Measurements from ENCODE around the gene NOL3. TPM values are rescaled to one million over a fixed set of nuclear protein-coding genes. Genes with fewer than 3 reads are reported as not detected.
A peak's percentile ranks its signal among the peaks of the same experiment; 100 is the strongest.

The NOL3 gene
- total and polyA plus RNA-seq, 2 of the 13 experiments (the other 11 are each of a cell fraction or from before 2014, with no cell fraction given) = 5.7 to 20.5 TPM

DNA sequence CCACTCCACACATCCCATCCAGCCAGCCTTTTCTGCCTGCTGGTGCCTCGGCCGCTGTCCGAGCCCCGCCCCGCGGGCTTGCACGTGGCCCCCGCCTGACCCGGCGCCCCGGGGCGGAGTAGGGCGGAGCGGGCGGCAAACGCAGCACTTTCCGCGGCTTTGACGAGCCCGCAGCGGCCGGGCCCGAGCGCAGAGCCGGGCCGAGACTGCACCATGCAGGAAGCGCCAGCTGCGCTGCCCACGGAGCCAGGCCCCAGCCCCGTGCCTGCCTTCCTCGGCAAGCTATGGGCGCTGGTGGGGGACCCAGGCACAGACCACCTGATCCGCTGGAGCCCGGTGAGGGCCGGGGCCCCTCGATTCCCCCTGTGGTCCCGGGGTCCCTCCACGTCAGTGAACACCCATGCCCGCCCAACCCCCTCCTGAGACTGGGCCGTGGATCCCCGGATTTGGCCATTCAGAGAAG lies 5.7 kb upstream of the NOL3 start, which contains the start of gene HSF4 (continued):
- TF ChIP-seq HNF4G (IDR thresholded peaks at IDR 0.05; ENCODE audit: borderline replicate concordance, low read depth, low read length) = no peak
- peak; percentile 70; the same call in 1 of the 2 replicates for TF ChIP-seq HNF4G (CRISPR knock-in tag; IDR thresholded peaks at IDR 0.05; ENCODE audit: borderline replicate concordance, low read depth)
- TF ChIP-seq ZNF709 (CRISPR knock-in tag; IDR thresholded peaks at IDR 0.05) = no peak; the same call in 1 of the 2 replicates
- TF ChIP-seq HNRNPK (IDR thresholded peaks at IDR 0.05; ENCODE audit: low read depth, low read length, poor library complexity, severe bottlenecking) = peak; percentile 100
- TF ChIP-seq, protein P1, sequence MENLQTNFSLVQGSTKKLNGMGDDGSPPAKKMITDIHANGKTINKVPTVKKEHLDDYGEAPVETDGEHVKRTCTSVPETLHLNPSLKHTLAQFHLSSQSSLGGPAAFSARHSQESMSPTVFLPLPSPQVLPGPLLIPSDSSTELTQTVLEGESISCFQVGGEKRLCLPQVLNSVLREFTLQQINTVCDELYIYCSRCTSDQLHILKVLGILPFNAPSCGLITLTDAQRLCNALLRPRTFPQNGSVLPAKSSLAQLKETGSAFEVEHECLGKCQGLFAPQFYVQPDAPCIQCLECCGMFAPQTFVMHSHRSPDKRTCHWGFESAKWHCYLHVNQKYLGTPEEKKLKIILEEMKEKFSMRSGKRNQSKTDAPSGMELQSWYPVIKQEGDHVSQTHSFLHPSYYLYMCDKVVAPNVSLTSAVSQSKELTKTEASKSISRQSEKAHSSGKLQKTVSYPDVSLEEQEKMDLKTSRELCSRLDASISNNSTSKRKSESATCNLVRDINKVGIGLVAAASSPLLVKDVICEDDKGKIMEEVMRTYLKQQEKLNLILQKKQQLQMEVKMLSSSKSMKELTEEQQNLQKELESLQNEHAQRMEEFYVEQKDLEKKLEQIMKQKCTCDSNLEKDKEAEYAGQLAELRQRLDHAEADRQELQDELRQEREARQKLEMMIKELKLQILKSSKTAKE (CRISPR knock-in tag; IDR thresholded peaks at IDR 0.05; ENCODE audit: borderline replicate concordance) = peak; percentile 87
- 0 out of 2 replicates have a peak, but pooled peaks have one; percentile 47 for TF ChIP-seq ZSCAN31 (CRISPR knock-in tag; IDR thresholded peaks at IDR 0.05; ENCODE audit: low read depth)
- TF ChIP-seq JDP2 (CRISPR knock-in tag; IDR thresholded peaks at IDR 0.05; ENCODE audit: borderline replicate concordance) = 0 out of 2 replicates have a peak, but pooled peaks have one; percentile 44
- peak; percentile 98 for TF ChIP-seq ZSCAN21 (CRISPR knock-in tag; IDR thresholded peaks at IDR 0.05; ENCODE audit: borderline replicate concordance)
- no peak for TF ChIP-seq MAFF (IDR thresholded peaks at IDR 0.05; ENCODE audit: low read depth, low read length)
- peak; percentile 69 for TF ChIP-seq POGZ (CRISPR knock-in tag; IDR thresholded peaks at IDR 0.05)
- 0 out of 2 replicates have a peak, but pooled peaks have one; percentile 63 for TF ChIP-seq SMAD1 (CRISPR knock-in tag; IDR thresholded peaks at IDR 0.05; ENCODE audit: borderline replicate concordance, low read depth)
- TF ChIP-seq, protein P2, sequence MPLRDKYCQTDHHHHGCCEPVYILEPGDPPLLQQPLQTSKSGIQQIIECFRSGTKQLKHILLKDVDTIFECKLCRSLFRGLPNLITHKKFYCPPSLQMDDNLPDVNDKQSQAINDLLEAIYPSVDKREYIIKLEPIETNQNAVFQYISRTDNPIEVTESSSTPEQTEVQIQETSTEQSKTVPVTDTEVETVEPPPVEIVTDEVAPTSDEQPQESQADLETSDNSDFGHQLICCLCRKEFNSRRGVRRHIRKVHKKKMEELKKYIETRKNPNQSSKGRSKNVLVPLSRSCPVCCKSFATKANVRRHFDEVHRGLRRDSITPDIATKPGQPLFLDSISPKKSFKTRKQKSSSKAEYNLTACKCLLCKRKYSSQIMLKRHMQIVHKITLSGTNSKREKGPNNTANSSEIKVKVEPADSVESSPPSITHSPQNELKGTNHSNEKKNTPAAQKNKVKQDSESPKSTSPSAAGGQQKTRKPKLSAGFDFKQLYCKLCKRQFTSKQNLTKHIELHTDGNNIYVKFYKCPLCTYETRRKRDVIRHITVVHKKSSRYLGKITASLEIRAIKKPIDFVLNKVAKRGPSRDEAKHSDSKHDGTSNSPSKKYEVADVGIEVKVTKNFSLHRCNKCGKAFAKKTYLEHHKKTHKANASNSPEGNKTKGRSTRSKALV (CRISPR knock-in tag; IDR thresholded peaks at IDR 0.05) = peak; percentile 73; the same call in 1 of the 2 replicates
- TF ChIP-seq SP5 (CRISPR knock-in tag; IDR thresholded peaks at IDR 0.05; ENCODE audit: borderline replicate concordance, low read depth) = peak; percentile 100
- TF ChIP-seq GFI1 (CRISPR knock-in tag; IDR thresholded peaks at IDR 0.05; ENCODE audit: borderline replicate concordance) = no peak; the same call in 1 of the 2 replicates
- TF ChIP-seq, protein P3, sequence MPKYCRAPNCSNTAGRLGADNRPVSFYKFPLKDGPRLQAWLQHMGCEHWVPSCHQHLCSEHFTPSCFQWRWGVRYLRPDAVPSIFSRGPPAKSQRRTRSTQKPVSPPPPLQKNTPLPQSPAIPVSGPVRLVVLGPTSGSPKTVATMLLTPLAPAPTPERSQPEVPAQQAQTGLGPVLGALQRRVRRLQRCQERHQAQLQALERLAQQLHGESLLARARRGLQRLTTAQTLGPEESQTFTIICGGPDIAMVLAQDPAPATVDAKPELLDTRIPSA (CRISPR knock-in tag; IDR thresholded peaks at IDR 0.05; ENCODE audit: borderline replicate concordance) = peak; percentile 77
- 0 out of 2 replicates have a peak, but pooled peaks have one; percentile 70 for TF ChIP-seq ZNF530 (CRISPR knock-in tag; IDR thresholded peaks at IDR 0.05; ENCODE audit: low read depth)
- TF ChIP-seq GABPB1 (CRISPR knock-in tag; IDR thresholded peaks at IDR 0.05) = peak; percentile 74
- no peak for TF ChIP-seq U2AF2 (IDR thresholded peaks at IDR 0.05; ENCODE audit: low read depth, low read length)
- TF ChIP-seq, protein P4, sequence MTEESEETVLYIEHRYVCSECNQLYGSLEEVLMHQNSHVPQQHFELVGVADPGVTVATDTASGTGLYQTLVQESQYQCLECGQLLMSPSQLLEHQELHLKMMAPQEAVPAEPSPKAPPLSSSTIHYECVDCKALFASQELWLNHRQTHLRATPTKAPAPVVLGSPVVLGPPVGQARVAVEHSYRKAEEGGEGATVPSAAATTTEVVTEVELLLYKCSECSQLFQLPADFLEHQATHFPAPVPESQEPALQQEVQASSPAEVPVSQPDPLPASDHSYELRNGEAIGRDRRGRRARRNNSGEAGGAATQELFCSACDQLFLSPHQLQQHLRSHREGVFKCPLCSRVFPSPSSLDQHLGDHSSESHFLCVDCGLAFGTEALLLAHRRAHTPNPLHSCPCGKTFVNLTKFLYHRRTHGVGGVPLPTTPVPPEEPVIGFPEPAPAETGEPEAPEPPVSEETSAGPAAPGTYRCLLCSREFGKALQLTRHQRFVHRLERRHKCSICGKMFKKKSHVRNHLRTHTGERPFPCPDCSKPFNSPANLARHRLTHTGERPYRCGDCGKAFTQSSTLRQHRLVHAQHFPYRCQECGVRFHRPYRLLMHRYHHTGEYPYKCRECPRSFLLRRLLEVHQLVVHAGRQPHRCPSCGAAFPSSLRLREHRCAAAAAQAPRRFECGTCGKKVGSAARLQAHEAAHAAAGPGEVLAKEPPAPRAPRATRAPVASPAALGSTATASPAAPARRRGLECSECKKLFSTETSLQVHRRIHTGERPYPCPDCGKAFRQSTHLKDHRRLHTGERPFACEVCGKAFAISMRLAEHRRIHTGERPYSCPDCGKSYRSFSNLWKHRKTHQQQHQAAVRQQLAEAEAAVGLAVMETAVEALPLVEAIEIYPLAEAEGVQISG (CRISPR knock-in tag; IDR thresholded peaks at IDR 0.05) = peak; percentile 89
